T-helper 2 cell (primary cell): ENCODE data around the gene DIPK1A.

Experiments used
- DNase-seq, 5 experiments: peaks; one replicate each; pipeline versions ENCODE4 v3.0.0 to v3.0.0-alpha.2; 2012 to 2022

The DIPK1A gene

GRCh38 chr1:92916899-92917298, 44.4 kb downstream of the DIPK1A start:
- DNase-seq: no peak

- no peak for DNase-seq
Measured at GRCh38 chr1:92915547-92915946, 45.7 kb downstream of the DIPK1A start.

DNA sequence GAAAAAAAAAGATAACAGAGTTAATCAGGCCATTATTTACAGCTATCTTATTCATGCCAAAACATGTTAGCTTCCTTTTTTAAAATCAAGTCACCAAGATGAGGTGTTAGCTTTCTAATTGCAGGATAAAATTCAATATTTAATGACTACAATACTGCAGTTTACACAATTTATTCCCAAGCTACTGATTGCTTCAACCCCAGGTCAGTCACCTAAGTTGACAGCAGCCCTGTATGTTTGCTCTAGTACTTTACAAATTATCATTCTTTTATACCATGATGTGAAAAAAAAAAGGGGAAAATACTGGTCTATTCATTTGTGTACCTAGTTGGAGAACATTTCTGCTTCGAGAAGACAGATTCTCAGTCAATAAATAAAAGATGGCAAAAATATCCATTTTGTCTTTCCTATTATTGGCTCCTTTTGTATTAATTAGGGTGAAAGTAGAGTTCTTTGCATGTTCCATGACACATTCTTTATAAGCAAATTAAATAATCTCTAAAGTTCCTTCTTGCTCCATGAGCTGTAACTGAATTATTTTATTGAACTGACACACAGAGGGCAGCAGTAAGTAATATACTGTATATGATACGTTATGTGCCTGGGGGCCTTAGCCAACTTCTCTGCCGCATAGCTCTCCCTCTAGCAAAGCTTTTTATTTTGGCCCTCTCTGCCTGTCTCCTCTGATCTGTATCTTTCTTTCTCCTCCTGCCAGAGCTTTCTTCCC, 48.0 kb downstream of the DIPK1A start:
- DNase-seq: no peak

DNA sequence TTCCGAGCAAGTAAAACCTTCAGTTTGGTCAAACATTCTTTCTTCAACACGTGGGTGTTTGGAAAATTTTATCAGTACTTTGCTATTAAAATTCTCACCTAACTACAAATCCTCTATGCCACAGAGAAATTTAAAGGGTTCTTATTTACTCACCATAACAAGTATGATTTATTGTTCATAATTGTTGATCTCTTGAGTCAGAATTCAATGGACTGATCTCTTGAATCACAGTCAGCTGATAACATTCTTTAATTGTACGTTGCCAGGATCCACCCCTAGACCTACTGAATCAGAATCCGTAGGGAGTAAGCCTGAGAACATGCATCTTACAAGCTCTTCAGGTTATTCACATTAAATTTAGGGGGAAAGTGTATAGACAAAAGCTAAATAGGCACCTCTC, 51.2 kb downstream of the DIPK1A start:
- no peak for DNase-seq

DNA sequence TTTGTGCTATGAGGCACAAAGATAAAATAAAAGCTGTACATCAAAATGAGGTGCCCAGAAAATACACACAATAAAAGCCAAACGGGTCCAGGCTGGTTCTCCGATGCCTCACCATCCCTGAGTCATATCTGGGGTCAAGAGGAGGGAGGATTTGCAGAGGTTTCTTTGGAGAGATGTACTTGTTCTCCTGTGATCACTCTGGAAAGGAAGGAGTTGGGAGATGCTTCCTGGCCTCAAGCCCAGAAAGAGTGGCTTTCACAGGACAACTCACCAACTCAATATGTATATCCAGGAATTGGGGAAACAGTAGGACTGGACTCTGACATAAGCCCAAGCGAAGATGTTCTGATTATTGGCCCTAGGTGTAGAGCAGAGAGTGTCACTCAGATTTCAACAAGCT, 51.9 kb downstream of the DIPK1A start:
- DNase-seq: no peak

GRCh38 chr1:92907949-92908684, 53.1 kb downstream of the DIPK1A start:
- no peak for DNase-seq

- DNase-seq: no peak
Measured at GRCh38 chr1:92903765-92904164, 57.5 kb downstream of the DIPK1A start.

DNA sequence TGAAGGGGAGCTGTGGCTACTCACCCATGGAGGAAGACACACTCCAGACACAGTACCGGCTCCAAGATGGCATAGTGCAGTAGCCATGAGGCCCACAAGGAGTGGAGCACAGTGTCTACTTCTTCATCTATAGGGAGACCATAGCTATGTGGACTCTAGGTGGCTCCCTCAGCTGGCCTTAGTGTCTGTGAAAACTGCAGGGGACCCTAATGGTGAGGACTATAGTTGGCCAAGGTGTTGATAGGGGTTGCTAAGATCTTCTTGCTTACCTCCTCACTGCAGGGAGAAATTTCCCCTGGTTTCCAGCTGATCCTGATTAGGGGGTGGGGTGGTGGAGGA, 58.9 kb downstream of the DIPK1A start:
- DNase-seq: no peak

DNA sequence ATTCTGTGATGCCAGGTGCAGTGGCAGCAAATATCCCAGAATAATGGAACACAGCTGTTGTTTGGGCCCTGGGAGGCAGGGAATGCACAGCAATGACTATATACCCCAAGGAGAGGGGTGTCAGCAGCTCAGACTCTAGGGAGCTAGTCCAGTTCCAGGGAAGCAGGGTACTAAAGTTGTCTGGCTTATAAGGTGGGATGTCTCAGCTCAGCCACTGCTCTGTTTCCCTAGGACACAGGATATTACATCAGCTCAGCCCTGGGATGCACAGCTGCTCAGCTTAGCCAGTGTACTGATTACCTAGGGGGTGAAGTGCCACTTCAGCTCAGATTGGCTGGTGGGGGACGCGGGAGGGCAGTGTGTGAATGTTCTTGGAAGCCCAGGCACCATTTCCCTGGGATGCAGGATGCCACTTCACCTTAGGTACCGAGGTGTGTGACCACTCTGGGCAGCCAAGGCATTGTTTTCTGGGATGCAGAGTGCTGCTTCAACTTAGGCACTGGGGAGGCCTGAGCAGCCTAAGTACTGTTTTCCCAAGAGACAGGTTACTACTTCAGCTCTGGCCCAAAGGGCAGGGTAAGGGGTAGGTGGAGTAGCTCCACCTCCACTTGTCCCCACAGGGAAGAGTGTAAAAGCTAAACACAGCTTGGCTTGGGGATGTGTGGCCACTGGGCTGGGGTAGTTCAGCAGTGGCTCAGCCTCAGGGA, 59.4 kb downstream of the DIPK1A start:
- no peak for DNase-seq

DNA sequence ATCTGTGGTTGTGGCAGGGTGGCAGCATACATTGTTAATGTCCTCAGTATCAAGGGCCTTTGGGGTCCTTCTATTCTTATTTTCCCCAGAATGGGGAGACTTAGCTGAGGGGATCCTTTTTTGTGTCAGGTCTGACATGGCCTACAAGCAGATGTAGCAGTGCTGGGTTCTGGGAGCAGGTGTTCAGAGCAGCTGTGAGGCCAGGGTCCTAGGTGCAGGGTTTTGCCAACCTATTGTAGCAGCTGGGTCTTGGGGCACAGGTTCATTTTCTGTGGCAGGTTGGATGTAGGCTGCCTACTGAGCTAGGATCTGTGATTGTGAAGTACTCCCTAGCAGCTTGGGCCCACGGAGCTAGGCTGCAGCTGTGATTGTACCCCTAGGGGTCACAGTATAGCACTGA, 60.1 kb downstream of the DIPK1A start:
- DNase-seq: no peak

GRCh38 chr1:92900539-92900938, 60.7 kb downstream of the DIPK1A start:
- no peak for DNase-seq

DNA sequence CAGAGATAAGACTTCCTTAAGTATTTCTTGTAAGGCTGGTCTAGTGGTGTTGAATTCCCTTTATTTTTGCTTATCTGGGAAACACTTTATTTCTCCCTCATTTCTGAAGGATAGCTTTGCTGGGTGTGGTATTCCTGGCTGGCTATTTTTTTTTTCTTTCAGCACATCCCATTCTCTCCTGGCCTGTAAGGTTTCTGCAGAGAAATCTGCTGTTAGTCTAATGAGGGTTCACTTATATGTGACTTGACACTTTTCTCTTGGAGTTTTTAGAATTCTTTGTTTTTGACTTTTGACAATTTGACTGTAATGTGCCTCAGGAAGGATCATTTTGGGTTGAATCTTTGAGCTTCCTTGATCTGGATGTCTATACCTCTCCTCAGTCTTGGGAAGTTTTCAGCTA, 61.5 kb downstream of the DIPK1A start:
- DNase-seq: no peak

- DNase-seq: peak in 1 of 5 experiments; percentile 23
Measured at GRCh38 chr1:92898053-92898452, 63.2 kb downstream of the DIPK1A start.

DNA sequence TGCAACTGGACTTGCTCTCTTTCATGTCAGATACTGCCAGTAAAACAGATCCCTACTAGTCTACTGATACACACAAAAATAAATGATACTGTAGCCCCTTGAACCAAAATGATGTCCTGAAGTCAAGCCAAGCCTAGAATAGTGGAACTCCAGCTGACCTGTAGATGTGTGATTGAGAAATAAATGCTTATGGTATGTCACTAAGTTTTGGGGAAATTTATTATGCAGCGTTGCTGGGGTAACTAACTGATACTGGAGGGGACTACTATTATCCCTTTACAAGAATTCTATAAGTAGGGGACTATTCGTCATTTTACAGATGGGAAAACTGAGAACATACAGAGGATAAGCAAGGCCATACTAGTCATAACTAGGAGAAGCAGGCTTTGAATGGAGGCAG, 73.8 kb downstream of the DIPK1A start:
- no peak for DNase-seq

- no peak for DNase-seq
Measured at GRCh38 chr1:92886886-92887419, 74.3 kb downstream of the DIPK1A start.

DNA sequence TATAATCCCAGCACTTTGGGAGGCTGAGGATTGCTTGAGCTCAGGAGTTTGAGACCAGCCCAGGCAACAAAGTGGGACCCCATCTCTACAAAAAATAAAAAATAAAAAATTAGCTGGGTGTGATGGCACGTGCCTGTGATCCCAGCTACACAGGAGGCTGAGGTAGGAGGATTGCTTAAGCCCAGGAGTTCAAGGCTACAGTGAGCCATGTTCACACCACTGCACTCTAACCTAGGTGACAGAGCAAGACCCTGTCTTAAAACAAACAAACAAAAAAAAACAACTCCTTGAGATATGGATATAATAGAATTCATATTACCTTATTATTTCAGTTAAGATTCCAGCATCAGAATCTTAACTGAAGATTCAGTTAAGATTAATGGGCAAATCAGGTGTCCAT, 77.1 kb downstream of the DIPK1A start:
- DNase-seq: no peak

DNA sequence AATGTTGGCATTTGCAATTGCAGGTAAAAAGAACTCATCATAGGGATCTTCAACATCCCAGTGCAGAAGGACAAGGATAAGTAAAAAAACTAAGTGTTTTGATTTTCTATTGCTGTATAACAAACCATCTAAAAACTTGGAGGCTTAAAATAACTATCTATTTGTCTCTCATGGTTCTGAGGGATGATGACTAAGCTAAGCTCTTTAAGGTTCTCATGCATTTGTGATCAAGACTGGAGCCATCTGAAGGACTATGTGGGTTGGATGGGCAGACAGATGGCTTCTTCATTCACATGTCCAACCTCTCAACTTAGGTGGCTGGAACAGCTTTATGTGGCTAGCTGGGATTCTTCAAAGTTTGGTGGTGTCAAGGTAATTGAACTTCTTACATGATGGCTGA, 78.0 kb downstream of the DIPK1A start:
- DNase-seq: no peak

DNA sequence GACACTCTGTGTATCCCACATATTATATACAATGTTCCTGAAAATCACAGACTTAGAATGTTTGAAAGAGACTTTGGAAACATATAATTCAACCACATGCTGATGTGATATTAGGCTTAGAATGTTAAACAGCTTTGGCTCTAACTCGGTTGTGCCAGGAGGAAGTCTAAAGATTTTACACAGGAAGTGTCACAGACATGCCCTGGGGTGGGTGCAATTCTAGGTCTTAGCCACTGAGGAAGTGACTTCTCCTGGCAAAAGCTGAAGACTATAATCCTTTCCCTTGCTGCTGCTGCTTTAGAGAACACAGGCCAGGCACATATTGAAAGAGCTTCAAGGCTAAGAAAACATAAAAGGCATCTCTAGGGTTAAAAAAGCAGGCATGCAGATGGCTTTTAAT, 78.4 kb downstream of the DIPK1A start:
- peak in 2 of 5 experiments; percentile 49 to 67 for DNase-seq

- DNase-seq: no peak
Measured at GRCh38 chr1:92881391-92881790, 79.9 kb downstream of the DIPK1A start.

- no peak for DNase-seq
Measured at GRCh38 chr1:92879316-92879968, 81.8 kb downstream of the DIPK1A start.

GRCh38 chr1:92877792-92878191, 83.5 kb downstream of the DIPK1A start:
- DNase-seq: peak in 2 of 5 experiments; percentile 10 to 25

DNA sequence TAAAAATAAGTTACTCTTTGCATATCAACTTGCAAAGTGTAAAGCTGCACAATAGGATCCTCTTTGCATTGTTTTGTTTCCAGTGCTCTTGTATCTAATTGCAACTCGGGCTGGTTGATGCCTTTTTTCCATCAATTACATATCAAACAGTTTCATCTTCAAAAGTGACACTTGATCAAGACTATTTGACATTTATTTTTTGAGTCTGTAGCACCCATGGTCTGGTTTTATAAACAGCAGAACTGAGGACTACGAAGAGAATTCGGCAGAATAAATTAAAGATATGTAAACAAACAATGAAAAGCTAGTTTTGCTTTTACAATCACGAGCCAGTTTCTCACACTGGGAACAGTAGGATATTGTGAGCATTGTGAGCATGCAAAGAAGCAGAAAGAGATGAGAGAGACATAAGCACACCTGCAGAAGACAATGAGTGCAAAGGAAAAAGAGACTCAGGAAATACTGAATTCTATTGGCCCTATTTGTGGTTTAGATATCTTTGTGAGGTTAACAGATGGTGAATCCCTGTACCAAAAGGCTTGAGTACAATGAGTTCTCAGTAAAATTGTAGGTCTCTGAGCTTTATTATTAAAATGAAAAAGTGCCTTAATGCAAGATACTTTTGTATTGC, 84.1 kb downstream of the DIPK1A start:
- peak in 1 of 5 experiments; percentile 33 for DNase-seq

DNA sequence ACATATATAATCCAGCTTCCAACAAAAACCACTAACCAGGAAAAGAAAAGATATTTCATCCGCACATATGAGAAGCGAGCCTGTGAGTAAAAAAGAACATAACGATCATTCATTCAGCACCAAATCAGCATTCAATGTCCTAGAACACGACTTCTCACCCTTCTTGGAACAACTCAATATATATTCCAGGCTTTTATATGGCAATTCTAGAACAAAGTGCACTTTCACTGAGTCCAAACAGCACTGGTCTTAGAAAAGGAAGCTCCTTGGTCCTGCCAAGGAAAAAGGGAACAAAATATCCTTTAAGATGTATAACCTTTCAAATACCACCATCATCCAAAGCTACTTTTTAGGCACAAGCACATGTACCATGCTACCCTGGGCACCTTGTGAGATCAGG, 84.9 kb downstream of the DIPK1A start:
- no peak for DNase-seq
